Upper lobe of right lung (tissue), 1 donor: Measurements from ENCODE around the gene SLC45A3. TPM values are rescaled to one million over a fixed set of nuclear protein-coding genes. Genes with fewer than 3 reads are reported as not detected.
A peak's percentile ranks its signal among the peaks of the same experiment; 100 is the strongest.

Experiments used
- ATAC-seq: fragments of 200-7000 bp; cut with Tn5 transposase; one replicate; pipeline ENCODE4 v1.9.1; 2020; ENCODE audit warnings: mild to moderate bottlenecking, moderate library complexity
- DNase-seq: peaks from one replicate; pipeline ENCODE4 v3.0.0-alpha.2; 2020
- H3K27ac ChIP-seq: fragments of 200-600 bp; one replicate; pipeline ENCODE4 v1.8.0; 2022
- H3K27me3 ChIP-seq: fragments of 200-600 bp; one replicate; pipeline ENCODE4 v1.8.0; 2022; ENCODE audit warnings: mild to moderate bottlenecking
- H3K36me3 ChIP-seq: fragments of 200-600 bp; one replicate; pipeline ENCODE4 v1.8.0; 2022
- H3K4me1 ChIP-seq: fragments of 200-600 bp; one replicate; pipeline ENCODE4 v1.8.0; 2022
- H3K4me3 ChIP-seq: fragments of 200-600 bp; one replicate; pipeline ENCODE4 v1.8.0; 2022; ENCODE audit warnings: mild to moderate bottlenecking
- H3K9me3 ChIP-seq: fragments of 200-600 bp; one replicate; pipeline ENCODE4 v1.8.0; 2022
- intact Hi-C: fragments of 100-400 bp; cut with DNase I; formaldehyde crosslinking; loops from one replicate; pipeline ENCODE4 v1.11.0; 2022
- total RNA-seq: library from RNA; stranded (reverse); fragmentation: NEBNext Ultra II Directional; extraction: Animal tissue kit (Norgen Biotek cat#: 25700); gene quantifications from one replicate; pipeline ENCODE4 v1.2.1, GENCODE V29; 2021
- TF ChIP-seq, protein P1 (sequence below): fragments of 200-600 bp; IDR thresholded peaks from one replicate; pipeline ENCODE4 v1.8.0; 2022; ENCODE audit warnings: antibody characterized with exemption
- donor health status: DM: no; HTN: yes; CAD: no; lungs with severe emphysema.

SLC45A3 gene
- total RNA-seq, 1 donor from 2014 or later, result 8.6 TPM

- Histone ChIP-seq H3K4me3 (no peak overlapping the region), H3K4me1 (peaks cover 14% of the 10 kb centered on the region), H3K27me3 (no peaks in the 10 kb centered on the region), H3K36me3 (no peaks in the 10 kb centered on the region), H3K27ac (no peak overlapping the region), H3K9me3 (no peaks in the 10 kb centered on the region)
- TF ChIP-seq, protein P1, sequence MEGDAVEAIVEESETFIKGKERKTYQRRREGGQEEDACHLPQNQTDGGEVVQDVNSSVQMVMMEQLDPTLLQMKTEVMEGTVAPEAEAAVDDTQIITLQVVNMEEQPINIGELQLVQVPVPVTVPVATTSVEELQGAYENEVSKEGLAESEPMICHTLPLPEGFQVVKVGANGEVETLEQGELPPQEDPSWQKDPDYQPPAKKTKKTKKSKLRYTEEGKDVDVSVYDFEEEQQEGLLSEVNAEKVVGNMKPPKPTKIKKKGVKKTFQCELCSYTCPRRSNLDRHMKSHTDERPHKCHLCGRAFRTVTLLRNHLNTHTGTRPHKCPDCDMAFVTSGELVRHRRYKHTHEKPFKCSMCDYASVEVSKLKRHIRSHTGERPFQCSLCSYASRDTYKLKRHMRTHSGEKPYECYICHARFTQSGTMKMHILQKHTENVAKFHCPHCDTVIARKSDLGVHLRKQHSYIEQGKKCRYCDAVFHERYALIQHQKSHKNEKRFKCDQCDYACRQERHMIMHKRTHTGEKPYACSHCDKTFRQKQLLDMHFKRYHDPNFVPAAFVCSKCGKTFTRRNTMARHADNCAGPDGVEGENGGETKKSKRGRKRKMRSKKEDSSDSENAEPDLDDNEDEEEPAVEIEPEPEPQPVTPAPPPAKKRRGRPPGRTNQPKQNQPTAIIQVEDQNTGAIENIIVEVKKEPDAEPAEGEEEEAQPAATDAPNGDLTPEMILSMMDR, result no peak
- DNase-seq (no peak), ATAC-seq (no peak)
- intact Hi-C loops, result no loop called here
Observed at GRCh38 chr1:205704903-205705302, 24.6 kb upstream of the SLC45A3 start.

- no peaks in the 10 kb centered on the region for H3K27me3 ChIP-seq
- H3K9me3 ChIP-seq, result no peaks in the 10 kb centered on the region
- intact Hi-C loops, result no loop called here
- DNase-seq, result no peak
- TF ChIP-seq, protein P1, result no peak
- no peak overlapping the region for H3K4me3 ChIP-seq
- H3K27ac ChIP-seq, result no peak overlapping the region
- peaks cover 14% of the 10 kb centered on the region for H3K4me1 ChIP-seq
- H3K36me3 ChIP-seq, result no peaks in the 10 kb centered on the region
- no peak for ATAC-seq
Observed at GRCh38 chr1:205703072-205703471, 22.8 kb upstream of the SLC45A3 start.

DNA sequence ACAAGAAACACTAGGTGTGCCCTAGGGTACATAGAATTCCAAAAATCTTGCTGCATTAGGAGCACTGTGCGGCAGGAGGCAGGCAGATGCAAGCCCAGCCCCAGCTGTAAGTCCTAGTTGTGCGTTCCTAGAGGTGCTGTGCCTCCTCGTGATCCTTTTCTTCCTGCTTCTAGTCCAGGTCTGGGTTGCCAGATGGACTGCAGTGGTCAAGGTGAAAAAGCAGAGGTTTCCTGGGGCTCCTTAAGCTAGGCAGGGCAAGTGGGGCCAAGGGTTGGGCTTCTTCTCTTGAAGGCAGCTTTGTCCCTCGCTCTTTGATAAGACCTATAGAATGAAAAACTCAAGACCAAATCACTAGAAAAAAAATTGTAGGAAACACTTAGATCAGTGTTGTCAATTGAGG lies 21.6 kb upstream of the SLC45A3 start:
- intact Hi-C loops, result no loop called here
- Histone ChIP-seq H3K36me3 (no peaks in the 10 kb centered on the region), H3K27me3 (no peaks in the 10 kb centered on the region), H3K4me1 (peaks cover 7% of the 10 kb centered on the region), H3K4me3 (no peak overlapping the region), H3K9me3 (no peaks in the 10 kb centered on the region), H3K27ac (no peak overlapping the region)
- DNase-seq (no peak), ATAC-seq (no peak)
- TF ChIP-seq, protein P1, result no peak

GRCh38 chr1:205701420-205701819 lies 21.1 kb upstream of the SLC45A3 start:
- no peaks in the 10 kb centered on the region for H3K27me3 ChIP-seq
- no peak overlapping the region for H3K27ac ChIP-seq
- H3K9me3 ChIP-seq, result no peaks in the 10 kb centered on the region
- H3K36me3 ChIP-seq, result no peaks in the 10 kb centered on the region
- intact Hi-C loops, result no loop called here
- TF ChIP-seq, protein P1, result no peak
- no peak overlapping the region for H3K4me3 ChIP-seq
- peaks cover 7% of the 10 kb centered on the region for H3K4me1 ChIP-seq
- ATAC-seq, result no peak
- DNase-seq, result no peak

DNA sequence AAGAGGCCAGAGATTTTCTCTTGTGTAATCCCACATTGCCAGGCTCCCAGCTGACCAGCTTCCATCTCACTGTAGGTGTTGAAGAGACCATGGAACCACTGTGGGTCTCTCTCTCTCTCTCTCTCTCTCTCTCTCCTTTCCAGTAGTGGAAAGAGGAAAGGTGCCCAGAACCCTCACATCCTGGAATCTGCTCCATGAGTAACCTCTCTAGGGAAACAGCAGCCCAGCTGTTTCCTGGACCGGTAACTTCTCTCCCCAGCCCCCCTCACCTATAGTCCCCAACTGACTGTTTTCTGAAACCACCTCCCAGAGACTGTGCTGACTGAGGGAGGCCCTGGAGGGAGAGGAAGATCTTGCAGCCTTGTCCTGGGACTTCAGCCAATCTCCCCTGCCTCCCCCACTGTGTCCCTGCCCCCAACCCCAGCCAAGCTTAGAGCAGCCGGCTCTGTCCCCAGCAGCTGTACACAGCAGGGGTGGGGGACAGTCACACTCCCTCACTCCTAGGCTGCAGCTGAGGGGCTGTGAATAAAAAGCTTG lies 20.6 kb upstream of the SLC45A3 start:
- peaks cover 2% of the 10 kb centered on the region for H3K4me1 ChIP-seq
- no peaks in the 10 kb centered on the region for H3K9me3 ChIP-seq
- H3K27ac ChIP-seq, result no peak overlapping the region
- no peak overlapping the region for H3K4me3 ChIP-seq
- H3K27me3 ChIP-seq, result no peaks in the 10 kb centered on the region
- H3K36me3 ChIP-seq, result no peaks in the 10 kb centered on the region
- peak; percentile 45 for ATAC-seq
- TF ChIP-seq, protein P1, result no peak
- intact Hi-C loops, result no loop called here
- DNase-seq, result no peak

DNA sequence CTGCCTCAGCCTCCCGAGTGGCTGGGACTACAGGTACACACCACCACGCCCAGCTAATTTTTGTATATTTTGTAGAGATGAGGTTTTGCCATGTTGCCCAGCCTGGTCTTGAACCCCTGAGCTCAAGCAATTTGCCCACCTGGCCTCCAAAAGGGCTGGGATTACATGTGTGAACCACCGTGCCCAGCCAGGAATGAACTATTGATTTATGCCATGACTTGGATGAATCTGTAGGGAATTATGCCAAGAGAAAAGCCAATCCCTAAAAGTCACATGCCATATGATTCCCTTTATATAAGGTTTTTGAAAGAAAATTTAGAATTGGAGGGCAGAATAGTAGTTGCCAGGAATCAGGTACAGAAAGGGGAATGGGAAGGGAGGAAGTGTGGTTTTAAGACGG lies 19.1 kb upstream of the SLC45A3 start:
- Histone ChIP-seq H3K4me1 (peaks cover 4% of the 10 kb centered on the region), H3K36me3 (no peaks in the 10 kb centered on the region), H3K4me3 (no peak overlapping the region), H3K27me3 (peaks cover 3% of the 10 kb centered on the region), H3K27ac (no peak overlapping the region), H3K9me3 (no peaks in the 10 kb centered on the region)
- ATAC-seq, result no peak
- intact Hi-C loops, result no loop called here
- TF ChIP-seq, protein P1, result no peak
- no peak for DNase-seq
